GM21390 (cell line): ENCODE measurements around the gene MAP3K4.

ENCODE experiments used
- ATAC-seq: cut with Tn5 transposase; IDR thresholded peaks from one replicate; pipeline ENCODE4 v1.9.1; 2021; ENCODE audit not compliant: unreplicated experiment

MAP3K4 gene

DNA sequence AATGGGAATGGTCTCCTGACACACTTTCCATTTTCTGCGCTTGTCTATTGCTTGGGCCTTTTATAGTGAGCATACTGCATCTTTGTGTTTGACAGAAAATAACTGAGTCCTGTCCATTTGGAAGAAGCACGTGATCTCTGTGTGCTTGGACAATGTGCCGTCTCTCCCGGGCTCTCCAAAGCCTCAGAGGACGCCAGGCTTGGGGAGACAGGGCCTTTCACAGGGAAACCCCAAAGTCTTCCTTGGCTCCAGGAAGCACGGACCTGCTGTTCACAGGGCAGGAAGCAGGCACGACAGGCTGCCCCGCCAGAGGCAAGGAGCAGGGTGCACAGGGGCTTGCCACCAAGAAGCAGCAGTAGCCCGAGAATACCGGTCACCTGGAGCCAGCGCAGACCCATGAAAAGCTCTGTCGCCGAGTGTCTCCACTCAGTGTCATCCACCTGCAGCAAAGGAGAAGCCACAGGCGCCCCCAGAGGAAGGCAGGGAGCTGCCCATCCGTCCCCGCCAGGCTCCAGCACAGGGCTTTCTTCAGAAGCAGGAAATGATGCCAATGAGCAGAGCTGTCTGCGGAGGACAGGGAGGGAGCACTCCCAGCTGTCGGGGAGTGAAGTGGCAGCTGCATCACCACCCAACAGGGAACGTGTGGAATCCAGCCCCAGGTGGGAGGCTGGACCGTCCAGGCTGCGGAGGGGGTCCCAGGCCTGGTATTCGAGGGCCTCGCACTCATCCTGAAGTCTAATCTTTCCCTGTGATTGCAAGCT is 147.2 kb downstream of the MAP3K4 start:
- ATAC-seq = no peak

DNA sequence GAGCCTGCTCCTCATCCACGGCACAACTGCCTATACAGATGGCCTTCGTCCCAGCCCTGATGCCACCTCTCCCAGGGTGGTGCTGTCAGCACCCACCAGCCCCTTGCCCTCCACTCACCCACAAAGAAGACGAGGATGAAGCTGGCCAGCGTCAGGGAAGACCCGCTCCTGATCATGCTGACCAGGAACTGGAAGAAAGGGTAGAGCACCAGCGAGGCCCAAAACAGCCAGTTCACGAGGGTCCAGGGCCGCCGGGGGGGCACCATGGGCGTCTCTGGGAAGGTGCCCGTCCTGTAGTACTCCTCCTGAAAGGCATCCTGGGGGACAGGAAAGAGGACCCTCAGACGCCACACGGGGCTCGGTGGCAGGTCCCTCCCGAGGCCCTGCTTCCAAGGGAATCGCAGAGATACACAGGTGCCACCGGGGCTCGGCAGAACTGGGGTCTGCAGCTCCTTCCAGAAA is 147.8 kb downstream of the MAP3K4 start:
- ATAC-seq = no peak

DNA sequence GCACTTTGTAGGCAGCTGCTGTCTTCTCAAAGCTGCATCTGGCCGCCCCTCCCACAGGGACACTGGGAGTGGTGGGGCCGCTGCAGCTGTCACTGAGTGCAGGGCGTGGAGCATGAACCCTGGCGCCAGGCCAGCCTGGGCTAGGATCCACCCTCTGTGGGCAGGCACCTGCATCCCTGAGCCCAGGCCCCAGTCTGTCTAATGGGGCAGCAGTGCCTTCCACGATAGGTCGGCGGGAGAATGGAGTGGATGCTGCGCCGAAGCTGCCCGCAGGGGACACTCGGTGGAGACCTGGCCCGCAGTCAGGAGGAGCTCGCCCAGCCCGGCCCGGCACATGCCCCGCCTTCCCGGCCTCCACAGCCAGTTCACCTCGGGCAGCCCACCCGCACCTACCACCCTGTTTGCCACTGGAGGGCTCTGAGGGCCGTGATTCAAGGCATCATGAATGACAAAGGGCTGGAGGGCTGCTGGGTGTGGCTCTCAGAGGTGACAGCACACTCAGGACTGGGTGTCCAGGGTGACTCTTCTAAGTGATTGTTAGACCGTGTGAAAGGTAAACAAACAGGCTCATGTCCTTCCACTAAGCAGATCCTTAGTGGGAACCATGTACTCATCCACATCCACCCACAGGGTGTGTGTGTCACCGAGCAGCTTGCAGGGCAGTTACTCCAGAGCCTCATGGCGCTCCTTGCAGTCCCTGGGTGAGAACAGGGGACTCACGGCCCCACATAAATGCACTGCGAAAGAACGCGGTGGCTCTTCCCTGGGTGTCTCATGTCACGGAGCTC is 148.4 kb downstream of the MAP3K4 start:
- no peak for ATAC-seq

DNA sequence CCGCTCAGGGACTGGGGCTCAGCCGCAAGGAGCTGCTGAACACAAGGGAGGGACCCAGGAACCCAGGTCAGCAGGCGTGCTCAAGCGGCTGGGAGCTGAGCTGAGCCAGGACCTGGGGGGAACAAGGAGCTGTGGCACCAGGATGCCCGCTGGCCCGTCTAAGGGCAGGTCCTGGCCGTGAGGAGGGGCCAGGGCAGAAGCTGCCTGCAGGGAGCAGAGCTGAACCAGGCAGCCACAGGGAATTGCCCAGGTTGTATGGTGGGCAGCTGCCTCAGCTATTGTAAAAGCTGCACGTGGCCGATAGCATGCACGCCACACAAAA is 148.9 kb downstream of the MAP3K4 start:
- ATAC-seq = no peak

DNA sequence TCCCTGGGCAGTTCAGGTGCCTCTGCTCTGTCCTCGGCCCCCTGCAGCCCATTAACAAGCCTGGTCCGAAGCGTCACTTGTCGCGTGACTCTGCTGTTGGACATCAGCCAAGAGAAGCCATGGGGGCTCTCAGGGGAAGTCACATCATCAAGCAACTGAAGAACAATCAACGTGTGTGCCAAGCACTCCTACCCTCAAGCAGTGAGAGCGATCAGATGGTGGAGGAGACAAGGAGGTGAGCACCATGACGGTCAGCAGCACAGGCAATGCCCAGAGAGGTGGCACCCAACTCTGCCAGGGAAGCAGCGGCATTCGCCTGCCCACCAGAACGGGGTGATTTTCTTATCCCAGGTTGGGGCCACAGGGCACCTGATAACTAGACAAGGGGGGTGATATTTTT is 149.6 kb downstream of the MAP3K4 start:
- no peak for ATAC-seq

DNA sequence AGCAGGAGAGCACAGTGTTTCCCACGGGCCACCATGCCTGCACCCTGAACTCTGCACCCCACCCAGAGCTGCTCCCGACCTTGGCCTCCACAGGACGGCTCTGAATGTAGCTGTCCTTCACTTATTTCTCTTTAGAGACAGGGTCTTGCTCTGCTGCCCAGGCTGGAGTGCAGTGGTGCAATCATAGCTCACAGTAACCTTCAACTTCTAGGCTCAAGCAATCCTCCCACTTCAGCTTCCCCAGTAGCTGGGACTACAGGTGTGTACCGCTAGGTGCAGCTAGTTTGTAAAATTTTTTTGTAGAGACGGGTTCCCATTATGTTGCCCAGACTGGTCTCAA is 151.4 kb downstream of the MAP3K4 start:
- no peak for ATAC-seq

DNA sequence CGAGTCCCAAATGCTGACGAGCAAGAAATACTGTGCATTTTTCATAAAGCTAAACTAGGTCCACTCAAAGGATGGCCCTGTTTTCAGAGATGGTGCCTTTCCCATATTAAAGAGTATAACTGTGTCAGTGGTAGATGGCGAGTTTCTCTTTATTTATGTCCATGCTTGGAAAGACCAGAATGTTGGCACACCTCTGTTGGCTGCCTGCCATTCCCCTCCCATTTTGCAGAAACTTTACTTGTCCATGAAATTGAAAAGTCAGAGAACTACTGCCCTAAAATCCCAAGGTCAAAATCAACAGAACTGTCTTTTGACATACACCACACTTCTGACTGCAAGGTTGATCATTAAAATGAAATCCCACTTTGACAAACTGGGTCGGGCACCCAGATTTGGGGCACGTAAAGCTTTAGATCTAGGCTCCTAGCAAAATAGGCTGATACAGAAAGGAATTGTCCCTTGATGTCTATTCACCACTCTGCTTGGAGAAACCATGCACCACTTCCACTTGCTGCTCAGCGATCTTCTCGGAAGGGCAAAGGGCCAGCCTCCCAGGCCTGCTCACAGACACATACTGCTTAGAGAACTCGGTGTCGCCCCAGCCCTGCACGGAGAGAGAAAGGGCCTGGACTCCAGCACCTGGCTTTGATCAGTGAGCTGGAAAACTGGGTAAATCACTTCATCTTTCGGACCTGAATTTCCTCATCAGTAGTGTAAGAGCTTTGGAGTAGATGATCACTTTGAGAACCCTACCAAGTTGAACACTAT is 152.3 kb downstream of the MAP3K4 start:
- ATAC-seq = no peak

DNA sequence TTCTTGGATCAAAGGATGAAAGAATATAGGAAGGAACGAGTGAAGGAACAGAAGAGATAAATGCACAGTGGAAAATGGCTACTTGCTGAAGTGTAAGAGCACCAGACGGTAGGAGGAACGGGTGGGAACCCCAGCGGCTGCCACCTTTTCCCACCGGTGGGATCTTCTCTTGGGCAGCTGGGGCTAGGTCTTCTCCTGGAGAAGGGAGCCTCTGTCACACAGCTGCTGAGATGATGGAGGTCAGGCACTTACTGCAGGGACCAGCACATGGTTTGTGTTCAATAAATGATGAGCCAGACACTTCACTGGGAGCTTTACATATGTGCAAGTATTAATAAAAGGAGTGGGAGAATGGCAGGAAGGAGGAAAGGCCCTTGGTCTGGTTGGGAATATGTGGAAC is 158.6 kb downstream of the MAP3K4 start:
- ATAC-seq = no peak

DNA sequence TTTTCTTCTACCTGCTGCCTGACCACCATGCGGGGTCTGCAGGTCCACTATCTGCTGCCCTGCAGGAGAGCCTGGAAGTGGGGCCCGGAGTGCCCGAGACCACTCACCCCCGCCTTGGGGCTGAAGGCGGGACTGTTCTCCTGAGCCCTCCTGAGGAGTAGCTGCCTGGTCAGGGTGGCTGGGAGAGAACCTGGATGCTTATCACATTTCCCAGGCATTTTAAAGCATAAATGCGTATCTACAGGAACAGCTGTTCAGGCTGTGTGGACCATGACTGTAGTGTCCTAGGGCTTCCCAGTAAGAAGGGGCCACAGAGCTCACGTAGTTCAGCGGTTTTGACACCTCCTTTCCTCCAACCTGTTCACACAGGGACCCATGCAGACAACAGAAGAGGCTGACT is 159.0 kb downstream of the MAP3K4 start:
- no peak for ATAC-seq

DNA sequence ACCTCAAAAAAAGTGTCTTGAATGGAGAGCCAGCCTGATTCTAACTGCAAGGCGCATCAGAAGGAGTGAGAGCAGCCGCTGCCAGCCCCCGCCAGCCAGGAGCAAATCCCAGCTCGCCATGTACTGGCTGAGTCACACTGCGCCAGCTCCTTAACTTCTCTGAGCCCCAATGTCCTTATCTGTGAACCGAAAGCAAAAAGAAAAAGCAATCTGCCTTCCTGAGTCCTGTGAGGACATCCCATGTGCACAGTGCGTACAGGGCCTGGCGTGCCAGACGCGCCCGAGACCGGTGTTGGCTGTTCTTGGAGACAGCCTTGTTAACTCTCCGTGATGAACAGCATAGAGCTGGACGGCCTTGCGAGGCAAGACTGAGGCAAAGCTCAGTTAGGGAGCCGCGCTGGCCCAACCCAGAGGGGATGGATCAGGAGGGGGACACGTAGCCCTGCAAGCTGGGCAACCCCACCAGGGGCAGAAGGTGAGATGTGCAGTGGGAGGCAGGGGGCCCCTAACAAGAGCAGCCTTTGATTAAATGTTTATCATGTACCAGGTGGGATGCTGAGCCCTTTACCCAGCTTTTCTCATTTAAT is 159.6 kb downstream of the MAP3K4 start:
- no peak for ATAC-seq

DNA sequence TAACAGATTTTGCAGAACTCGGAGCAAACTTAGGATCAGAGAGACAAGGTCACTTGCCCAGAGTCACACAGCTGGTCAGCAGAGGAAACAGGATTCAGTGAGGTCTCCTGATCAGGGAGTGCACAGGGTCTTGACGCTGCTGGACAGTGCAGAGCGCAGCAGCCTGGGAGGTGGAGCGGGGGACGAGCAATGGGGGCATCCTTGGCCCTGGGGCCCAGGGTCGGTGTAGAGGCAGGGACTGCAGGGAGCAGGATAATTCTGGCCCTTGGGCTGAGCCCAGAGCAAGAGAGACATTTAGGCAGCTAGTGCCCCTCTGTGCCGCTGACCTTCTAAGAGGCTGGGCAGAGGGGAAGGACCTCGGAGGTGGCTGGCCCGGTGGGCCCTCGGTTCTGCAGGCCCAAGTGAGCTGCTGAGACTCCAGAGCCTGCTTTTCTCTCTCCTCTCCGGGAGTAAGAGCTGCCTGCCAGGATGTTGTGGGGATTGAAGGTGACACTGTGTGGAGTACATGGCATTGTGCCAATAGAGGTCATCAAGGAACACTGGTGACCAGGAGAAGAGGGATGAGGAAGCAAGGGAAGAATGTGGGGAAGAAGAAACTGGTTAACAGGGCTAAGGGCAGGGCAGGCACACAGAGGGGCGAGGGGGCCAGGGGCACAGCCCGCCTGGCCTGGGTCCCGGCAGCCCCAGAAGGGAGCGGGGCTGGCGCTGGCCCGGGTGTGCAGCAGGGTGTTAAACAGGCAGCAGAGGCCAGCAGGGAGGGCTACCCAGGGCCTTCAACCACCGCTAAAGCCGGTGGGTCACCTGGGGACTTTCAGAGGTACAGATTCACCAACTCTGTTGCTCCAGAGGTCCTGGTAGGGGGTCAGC is 160.3 kb downstream of the MAP3K4 start:
- ATAC-seq = no peak

DNA sequence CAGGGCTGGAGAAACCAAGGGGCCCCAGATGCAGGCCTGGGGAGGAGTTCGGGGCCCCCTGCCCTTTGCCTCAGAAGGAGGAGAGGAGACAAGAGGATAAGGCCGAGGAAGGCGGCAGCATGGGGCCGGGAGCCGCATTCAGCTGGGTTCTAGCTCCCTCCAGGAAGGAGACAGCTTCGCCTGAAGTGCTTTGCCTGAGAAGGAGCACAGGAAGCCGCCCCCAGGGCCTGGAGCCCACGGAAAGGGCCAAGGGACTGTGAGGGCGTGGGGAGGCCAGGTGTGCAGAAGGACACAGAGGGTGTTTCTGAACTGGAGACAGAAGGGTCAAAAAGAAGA is 160.9 kb downstream of the MAP3K4 start:
- no peak for ATAC-seq

DNA sequence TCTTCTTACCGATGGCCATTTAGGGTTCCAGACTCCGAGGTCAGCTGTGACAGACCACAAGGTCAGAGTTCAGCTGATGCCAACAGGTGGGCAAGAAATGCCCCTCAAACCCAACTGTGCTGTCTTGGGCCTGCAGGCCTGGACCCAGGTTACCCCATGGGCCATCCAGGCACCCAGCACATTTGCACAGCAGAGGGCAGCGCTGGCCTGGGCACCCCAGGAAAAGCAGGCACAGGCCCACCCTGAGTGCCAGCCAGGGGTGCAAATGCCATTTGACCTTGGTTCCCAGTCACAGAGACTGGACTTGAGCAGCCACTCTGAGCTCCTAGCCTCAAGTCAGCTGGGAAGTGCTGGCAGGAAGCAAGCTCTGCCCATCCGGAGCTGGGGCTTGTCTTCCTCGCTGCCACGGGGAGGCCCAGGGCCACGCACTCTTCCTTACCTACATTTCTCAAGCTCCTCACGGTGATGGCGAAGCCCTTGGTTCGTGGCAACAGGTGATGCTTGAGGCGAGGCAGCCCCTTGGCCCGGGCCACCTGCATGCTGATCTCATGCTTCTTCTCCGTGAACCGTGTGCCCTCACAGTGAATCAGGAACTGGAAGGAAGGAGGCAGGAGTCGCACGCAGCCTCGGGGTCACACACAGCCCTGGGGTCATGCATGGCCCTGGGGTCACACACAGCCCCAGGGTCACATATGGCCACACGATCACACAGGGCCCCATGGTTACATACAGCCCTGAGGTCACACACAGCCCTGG is 161.5 kb downstream of the MAP3K4 start:
- no peak for ATAC-seq

DNA sequence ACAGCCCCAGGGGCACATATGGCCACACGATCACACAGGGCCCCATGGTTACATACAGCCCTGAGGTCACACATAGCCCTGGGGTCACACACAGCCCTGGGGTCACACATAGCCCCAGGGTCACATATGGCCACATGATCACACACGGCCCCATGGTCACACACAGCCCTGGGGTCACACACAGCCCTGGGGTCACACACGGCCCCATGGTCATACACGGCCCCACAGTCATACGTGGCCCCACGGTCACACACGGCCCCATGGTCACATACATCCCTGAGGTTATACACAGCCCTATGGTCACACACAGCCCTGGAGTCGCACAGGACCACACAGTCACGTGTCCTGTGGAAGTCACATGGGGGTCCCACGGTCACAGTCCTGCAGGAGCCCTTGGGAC is 162.2 kb downstream of the MAP3K4 start:
- ATAC-seq = no peak

DNA sequence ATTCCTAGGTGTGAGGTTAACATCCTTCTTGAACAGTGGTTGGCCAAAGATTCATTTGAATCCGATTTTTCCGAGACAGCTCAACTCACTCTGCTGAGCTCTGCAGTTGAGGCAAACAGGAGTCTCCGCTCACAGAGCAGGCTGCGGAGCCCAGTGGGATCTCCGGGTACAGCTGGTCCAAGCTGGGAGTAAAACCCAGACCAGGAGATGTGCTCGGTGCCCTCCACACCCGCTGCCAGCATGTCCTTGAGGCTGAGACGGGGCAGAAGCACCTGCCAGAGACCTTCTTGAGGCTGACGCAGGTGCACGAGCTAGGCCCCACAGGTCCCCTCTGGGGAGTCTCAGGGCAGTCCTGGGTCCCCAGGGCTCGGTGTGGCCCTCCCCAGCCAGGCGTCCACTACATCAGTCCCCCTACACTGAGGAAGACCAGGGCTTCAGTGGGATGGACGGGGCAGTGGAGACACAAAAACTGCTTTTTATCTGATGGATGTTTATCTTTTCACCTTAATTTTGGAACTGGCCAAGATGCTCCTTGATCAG is 163.3 kb downstream of the MAP3K4 start:
- ATAC-seq = no peak

DNA sequence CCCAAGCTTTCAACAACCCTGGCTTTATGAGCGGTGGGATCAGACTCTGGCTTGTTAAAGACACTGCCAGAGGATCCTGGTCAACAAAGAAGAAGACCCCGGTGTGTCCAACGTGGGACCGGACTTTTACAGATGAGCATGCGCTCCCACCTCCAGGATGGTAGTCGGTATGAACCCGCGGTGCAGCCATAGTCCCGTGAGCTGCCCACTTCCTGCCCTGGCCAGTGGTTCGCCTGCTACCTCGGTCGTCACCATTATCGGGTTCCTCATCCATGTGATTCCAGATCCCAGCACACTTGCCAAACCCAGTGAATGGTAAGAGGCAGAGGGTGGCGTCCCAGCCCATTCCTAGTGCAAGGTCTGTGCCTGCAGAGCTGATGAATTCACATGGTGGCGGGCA is 169.6 kb downstream of the MAP3K4 start:
- no peak for ATAC-seq

DNA sequence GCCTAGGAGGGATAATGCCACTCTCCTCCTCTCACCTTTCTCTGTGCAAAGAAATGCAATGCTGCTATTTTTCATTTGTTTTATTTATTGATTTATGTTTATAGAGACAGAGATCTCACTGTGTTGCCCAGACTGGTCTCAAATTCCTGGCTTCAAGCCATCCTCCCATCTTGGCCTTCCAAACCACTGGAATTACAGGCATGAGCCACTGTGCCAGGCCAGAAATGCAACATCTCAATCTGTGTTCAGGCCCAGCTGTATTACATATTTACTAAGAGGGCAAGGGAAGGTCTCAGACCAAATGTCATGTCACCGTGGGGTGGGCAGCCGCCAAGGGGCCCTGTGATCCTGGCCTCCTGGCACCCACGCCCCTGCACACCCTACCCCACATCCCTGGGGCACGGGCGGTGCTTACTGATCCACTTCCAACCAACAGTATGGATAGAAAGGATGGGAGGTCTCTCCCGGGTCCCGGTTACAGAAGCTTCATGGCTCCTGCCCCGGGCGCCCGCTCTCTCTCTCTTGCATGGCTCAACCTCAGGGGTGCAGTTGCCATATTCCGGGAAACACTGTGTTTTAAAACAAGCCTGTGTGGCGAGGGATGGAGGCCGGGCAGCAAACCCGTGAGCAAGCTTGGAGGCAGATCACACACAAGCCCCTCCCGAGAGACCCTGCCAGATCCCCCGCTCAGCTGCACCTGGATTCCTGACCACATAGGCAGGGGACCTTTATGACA is 170.5 kb downstream of the MAP3K4 start:
- no peak for ATAC-seq

DNA sequence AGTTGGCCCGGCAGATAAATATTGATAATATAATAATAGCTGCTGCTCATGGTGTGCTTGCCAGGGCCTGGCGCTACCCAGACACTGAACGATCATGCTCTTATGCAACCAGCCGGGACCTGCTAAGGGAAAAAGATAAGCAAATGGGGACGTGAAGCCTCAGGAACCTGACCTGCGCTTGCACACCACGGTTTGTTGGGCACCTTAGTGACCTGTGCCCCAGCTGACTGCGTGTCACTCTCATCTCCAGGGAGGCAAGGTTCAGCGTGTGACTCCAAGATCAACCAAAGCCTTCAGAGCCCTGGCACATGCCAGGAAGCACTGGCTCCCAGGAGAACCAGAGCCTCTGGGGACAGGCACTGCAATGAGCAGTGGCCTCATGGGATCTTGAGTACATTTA is 171.2 kb downstream of the MAP3K4 start:
- no peak for ATAC-seq
